MM.1S (cell line): Measurements from ENCODE around the gene IFITM5.
"Not testable (repeated sequence)": the region's sequence is repeated elsewhere in the genome, so short reads cannot be mapped to it uniquely, and the experiment has no call there.

Source experiments
- DNase-seq: peaks from one replicate; pipeline ENCODE4 v3.0.0-alpha.2; 2015
- H2AFZ ChIP-seq: fragments of 300-600 bp; sonication (generic); 2 replicates; pipeline ENCODE4 v1.6.0; 2016; ENCODE audit warnings: antibody characterized with exemption, low read length
- H3F3A ChIP-seq: fragments of 300-600 bp; sonication (generic); 2 replicates; pipeline ENCODE4 v1.6.1; 2016; ENCODE audit warnings: mild to moderate bottlenecking, antibody characterized with exemption, low read length, moderate library complexity, mixed read lengths; ENCODE audit not compliant: insufficient read depth
- H3K27ac ChIP-seq: fragments of 300-600 bp; sonication (generic); 2 replicates; pipeline ENCODE4 v1.5.1; 2016; ENCODE audit warnings: mild to moderate bottlenecking, low read length
- H3K27me3 ChIP-seq: fragments of 300-600 bp; sonication (generic); replicated peaks from 2 replicates; pipeline ENCODE4 v1.6.0; 2016; ENCODE audit warnings: low read length; ENCODE audit not compliant: insufficient read depth
- H3K36me3 ChIP-seq: fragments of 300-600 bp; sonication (generic); replicated peaks from 2 replicates; pipeline ENCODE4 v1.6.1; 2016; ENCODE audit warnings: mild to moderate bottlenecking, low read length, mixed read lengths; ENCODE audit not compliant: insufficient read depth
- H3K4me1 ChIP-seq: fragments of 300-600 bp; sonication (generic); 2 replicates; pipeline ENCODE4 v1.6.1; 2016; ENCODE audit warnings: low read length, mixed read lengths
- H3K4me2 ChIP-seq: fragments of 300-600 bp; sonication (generic); 2 replicates; pipeline ENCODE4 v1.6.0; 2016; ENCODE audit warnings: low read depth, low read length
- H3K4me3 ChIP-seq: fragments of 300-600 bp; sonication (generic); 2 replicates; pipeline ENCODE4 v1.5.1; 2016; ENCODE audit warnings: low read length, mixed read lengths
- H3K79me2 ChIP-seq: fragments of 300-600 bp; sonication (generic); 2 replicates; pipeline ENCODE4 v1.6.1; 2016; ENCODE audit warnings: mixed run types, low read length, mixed read lengths
- H3K9ac ChIP-seq: fragments of 300-600 bp; sonication (generic); 2 replicates; pipeline ENCODE4 v1.6.1; 2016; ENCODE audit warnings: low read length, mixed read lengths
- H3K9me2 ChIP-seq: fragments of 300-600 bp; sonication (generic); replicated peaks from 2 replicates; pipeline ENCODE4 v1.6.1; 2016; ENCODE audit warnings: mild to moderate bottlenecking, low read length, mixed read lengths; ENCODE audit not compliant: insufficient read depth
- H3K9me3 ChIP-seq: fragments of 300-600 bp; sonication (generic); replicated peaks from 2 replicates; pipeline ENCODE4 v1.6.1; 2016; ENCODE audit warnings: mild to moderate bottlenecking, low read length, mixed read lengths; ENCODE audit not compliant: insufficient read depth
- H4K20me1 ChIP-seq: fragments of 300-600 bp; sonication (generic); 2 replicates; pipeline ENCODE4 v1.6.1; 2016; ENCODE audit warnings: mild to moderate bottlenecking, low read length, moderate library complexity, mixed read lengths; ENCODE audit not compliant: insufficient read depth
- EZH2 ChIP-seq: fragments of 300-600 bp; sonication (generic); optimal IDR thresholded peaks from 2 replicates; pipeline ENCODE3; 2017; ENCODE audit warnings: low read depth, mild to moderate bottlenecking, antibody characterized with exemption, low read length, mixed read lengths
- EZH2phosphoT487 ChIP-seq: fragments of 300-600 bp; sonication (generic); IDR thresholded peaks from 2 replicates; pipeline ENCODE4 v1.6.1; 2018; ENCODE audit warnings: antibody characterized with exemption, low read length
- TF ChIP-seq, protein P1 (sequence below): fragments of 300-600 bp; sonication (generic); IDR thresholded peaks from 2 replicates; pipeline ENCODE4 v1.5.1; 2016; ENCODE audit warnings: antibody characterized with exemption, low read length, mixed read lengths

The IFITM5 gene

DNA sequence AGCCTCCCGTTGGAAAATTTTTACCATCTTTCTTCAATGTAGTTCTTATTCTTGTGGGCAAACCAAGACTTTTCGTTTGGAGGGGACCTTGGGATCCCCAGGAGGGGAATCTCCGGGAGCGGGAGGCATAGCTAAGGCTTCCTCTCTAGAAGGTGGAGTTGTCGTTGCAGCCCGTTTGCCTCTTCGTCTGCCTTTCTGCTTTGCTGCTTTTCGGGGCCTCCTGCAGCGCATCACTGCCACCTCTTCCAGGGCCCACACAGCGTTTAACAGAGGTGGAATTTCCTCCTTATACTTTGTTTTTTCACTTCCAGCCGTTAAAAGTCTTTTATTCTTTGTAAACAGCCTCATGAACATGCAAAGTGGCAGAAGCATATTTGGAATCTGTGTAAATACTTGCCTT, 24.8 kb upstream of the IFITM5 start:
- no peak overlapping the region for H3K9ac ChIP-seq
- no peak for DNase-seq
- TF ChIP-seq, protein P1, sequence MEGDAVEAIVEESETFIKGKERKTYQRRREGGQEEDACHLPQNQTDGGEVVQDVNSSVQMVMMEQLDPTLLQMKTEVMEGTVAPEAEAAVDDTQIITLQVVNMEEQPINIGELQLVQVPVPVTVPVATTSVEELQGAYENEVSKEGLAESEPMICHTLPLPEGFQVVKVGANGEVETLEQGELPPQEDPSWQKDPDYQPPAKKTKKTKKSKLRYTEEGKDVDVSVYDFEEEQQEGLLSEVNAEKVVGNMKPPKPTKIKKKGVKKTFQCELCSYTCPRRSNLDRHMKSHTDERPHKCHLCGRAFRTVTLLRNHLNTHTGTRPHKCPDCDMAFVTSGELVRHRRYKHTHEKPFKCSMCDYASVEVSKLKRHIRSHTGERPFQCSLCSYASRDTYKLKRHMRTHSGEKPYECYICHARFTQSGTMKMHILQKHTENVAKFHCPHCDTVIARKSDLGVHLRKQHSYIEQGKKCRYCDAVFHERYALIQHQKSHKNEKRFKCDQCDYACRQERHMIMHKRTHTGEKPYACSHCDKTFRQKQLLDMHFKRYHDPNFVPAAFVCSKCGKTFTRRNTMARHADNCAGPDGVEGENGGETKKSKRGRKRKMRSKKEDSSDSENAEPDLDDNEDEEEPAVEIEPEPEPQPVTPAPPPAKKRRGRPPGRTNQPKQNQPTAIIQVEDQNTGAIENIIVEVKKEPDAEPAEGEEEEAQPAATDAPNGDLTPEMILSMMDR, result no peak
- TF ChIP-seq EZH2, result no peak
- no peak for TF ChIP-seq EZH2phosphoT487
- no peak overlapping the region for H3K4me3 ChIP-seq
- peaks cover 7% of the 10 kb centered on the region for H3K4me1 ChIP-seq
- no peaks in the 10 kb centered on the region for H3K9me3 ChIP-seq
- no peaks in the 10 kb centered on the region for H3K36me3 ChIP-seq
- H3K79me2 ChIP-seq, result no peaks in the 10 kb centered on the region
- no peak overlapping the region for H2AFZ ChIP-seq
- H3K27ac ChIP-seq, result no peak overlapping the region
- peaks cover 64% of the 10 kb centered on the region for H3K27me3 ChIP-seq
- H4K20me1 ChIP-seq, result no peaks in the 10 kb centered on the region
- H3K9me2 ChIP-seq, result no peaks in the 10 kb centered on the region
- no peak overlapping the region for H3K4me2 ChIP-seq
- H3F3A ChIP-seq, result no peaks in the 10 kb centered on the region

DNA sequence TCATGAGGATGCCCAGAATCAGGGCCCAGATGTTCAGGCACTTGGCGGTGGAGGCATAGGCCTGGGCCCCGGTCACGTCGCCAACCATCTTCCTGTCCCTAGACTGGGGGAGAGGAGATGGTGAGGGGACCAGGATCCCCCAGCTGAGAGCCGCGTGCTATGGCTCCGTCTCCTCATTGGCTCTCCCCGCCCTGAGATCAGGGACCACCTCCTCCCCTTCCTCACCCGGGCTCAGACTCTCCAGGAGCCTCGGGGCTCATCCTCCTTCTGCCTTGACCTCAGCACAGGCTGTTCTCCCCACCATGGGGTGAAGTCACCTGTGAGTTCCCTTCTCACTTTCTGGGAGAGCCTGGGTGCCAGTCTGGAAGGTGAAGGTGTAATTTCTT, 20.6 kb upstream of the IFITM5 start:
- not testable (repeated sequence) for H3F3A ChIP-seq, H3K4me2 ChIP-seq, H3K27ac ChIP-seq, H3K9ac ChIP-seq, H3K79me2 ChIP-seq, H3K9me3 ChIP-seq, H3K4me3 ChIP-seq, H2AFZ ChIP-seq, H4K20me1 ChIP-seq, H3K4me1 ChIP-seq, H3K9me2 ChIP-seq, DNase-seq, H3K36me3 ChIP-seq
- peaks cover 59% of the 10 kb centered on the region for H3K27me3 ChIP-seq

DNA sequence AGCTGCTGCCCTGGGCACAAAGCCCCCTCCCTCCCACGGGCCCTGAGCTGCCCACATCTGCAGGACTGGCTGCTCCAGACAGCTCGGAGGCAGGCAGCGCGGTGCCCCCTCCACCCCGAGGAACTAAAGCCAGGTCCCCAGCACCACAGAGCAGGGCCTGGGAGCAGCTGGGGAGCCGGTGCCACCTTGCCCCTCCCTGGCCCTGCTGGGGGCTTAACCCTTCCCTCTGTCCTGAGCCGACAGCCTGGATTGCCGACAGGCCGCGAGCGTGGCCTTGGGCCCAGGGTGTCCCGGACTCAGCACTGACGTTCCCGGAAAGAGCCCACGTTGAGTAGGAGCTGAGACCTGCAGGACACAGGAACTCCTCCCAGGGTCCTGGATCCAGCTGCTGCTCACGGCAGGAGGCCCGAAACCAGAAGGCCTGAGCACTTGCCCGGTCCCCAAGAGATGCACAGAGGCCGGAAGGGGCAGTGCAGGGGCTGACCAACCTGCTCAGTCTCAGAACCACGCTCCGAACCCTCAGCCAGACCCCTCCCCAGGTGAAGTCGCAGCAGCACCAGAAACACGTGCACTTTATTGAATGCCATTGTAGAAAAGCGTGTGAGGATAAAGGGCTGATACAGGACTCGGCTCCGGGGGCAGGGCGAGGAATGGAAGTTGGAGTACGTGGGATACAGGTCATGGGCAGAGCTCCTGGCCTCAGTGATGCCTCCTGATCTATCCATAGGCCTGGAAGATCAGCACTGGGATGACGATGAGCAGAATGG, 20.0 kb upstream of the IFITM5 start:
- H3K9ac ChIP-seq, H3K9me2 ChIP-seq, H2AFZ ChIP-seq, H3K4me1 ChIP-seq, H3F3A ChIP-seq, H3K79me2 ChIP-seq, H3K27ac ChIP-seq, H3K36me3 ChIP-seq, H3K4me3 ChIP-seq, H4K20me1 ChIP-seq, H3K9me3 ChIP-seq, DNase-seq, H3K4me2 ChIP-seq: not testable (repeated sequence)
- H3K27me3 ChIP-seq, result peaks cover 54% of the 10 kb centered on the region

DNA sequence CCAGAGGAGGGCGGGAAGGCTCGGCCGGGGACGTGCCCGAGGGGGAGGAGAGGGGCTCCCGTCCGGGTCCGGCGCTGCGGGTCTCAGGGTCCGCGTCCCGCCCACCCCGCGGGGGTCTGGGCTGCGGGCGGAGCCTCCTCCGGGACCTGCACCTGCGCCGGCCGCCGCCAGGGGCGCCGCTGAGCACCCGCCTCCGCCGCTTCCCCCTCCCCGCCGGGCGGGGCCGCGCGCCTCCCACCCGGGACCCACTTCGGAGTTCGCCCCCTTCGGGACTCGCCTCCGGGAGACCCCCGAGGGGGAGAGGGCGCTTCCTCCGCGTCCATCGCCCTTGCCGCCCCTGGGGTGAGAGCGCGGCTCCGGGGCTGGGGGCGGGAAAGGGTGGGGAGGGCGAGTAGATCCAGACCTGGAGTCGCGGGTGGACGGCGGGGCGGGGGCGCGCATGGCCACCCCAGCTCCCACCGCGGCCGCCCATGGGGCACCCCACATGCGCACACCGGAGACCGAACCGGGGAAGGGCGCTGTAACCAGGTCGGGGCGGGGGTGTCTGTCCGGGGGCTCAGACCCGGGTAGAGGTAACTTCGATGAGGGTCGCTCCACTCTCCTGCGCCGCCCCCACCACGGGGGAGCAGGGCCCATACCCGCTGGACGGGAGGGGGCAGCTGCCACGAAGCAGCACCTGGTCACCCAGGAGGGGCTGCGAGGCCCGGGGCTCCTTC, 19.2 kb upstream of the IFITM5 start:
- H3K79me2 ChIP-seq, H3K9me3 ChIP-seq, H4K20me1 ChIP-seq, H2AFZ ChIP-seq, H3K27ac ChIP-seq, H3F3A ChIP-seq, H3K4me3 ChIP-seq, H3K9ac ChIP-seq, H3K4me1 ChIP-seq, H3K36me3 ChIP-seq, H3K9me2 ChIP-seq, DNase-seq, H3K4me2 ChIP-seq: not testable (repeated sequence)
- H3K27me3 ChIP-seq, result peaks cover 47% of the 10 kb centered on the region

DNA sequence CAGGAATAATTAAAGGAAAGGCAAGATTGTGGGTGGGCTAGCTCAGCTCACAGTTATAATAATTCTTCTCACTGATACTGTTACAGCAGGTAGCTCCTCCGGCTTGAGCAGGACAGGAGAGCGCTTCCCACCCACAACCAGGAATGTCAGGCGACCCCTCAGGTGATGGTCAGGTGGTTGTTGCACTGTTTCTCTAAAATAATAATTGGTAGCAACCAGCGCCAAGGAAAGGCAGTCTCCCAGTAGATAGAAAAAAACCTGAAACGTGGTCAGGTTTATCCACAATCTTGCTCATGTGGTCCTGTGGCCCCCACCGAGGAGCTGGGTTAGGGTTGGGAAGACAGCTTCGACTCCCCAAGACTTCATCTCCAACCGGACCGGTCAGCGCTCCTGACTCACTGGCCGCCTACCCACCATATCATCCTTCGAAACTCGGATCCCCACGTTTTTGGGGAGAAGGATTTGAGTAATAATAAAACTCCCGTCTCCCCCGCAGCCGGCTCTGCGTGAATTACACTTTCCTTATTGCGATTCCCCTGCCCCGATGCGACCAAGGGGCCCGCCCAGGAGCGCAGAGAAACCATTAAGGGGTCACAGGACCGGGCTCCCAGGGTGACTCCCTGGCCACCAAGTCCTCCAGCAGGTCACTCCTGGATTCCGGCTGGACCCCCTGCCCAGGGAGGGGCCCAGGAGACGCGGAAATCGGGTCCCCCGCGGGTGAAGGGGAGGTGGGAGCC, 18.5 kb upstream of the IFITM5 start:
- H3K9me2 ChIP-seq, H3K4me2 ChIP-seq, H3K4me3 ChIP-seq, H3K9ac ChIP-seq, H3K27ac ChIP-seq, DNase-seq, H4K20me1 ChIP-seq, H3K9me3 ChIP-seq, H3F3A ChIP-seq, H3K36me3 ChIP-seq, H2AFZ ChIP-seq, H3K79me2 ChIP-seq: not testable (repeated sequence)
- Histone ChIP-seq H3K27me3 (peaks cover 47% of the 10 kb centered on the region), H3K4me1 (peaks cover 14% of the 10 kb centered on the region)
